Heart right ventricle (tissue), 16 donors: ENCODE measurements around the gene MUCL3. TPM values are rescaled to one million over a fixed set of nuclear protein-coding genes. Genes with fewer than 3 reads are reported as not detected.
"Not testable (repeated sequence)": the region's sequence is repeated elsewhere in the genome, so short reads cannot be mapped to it uniquely, and the experiment has no call there.

Source experiments
- ATAC-seq, 8 donors: fragments of 200-7000 bp; cut with Tn5 transposase; one replicate each; pipeline ENCODE4 v1.9.1; 2020; ENCODE audit warnings: mild to moderate bottlenecking in 8 of 8, moderate library complexity in 8 of 8, moderate number of reproducible peaks in 1 of 8
- DNase-seq, 2 donors: peaks; one replicate each; pipeline ENCODE4 v3.0.0-alpha.2; 2020
- H3K27ac ChIP-seq, 10 donors: fragments of 200-600 bp; sonication (generic) in 2 of 10; one replicate each; pipeline versions ENCODE4 v1.5.0 to v1.8.0; 2020 to 2022; ENCODE audit warnings: mild to moderate bottlenecking in 3 of 10
- H3K27me3 ChIP-seq, 7 donors: fragments of 200-600 bp; one replicate each; pipeline ENCODE4 v1.8.0; 2021 to 2022; ENCODE audit warnings: mild to moderate bottlenecking in 2 of 7
- H3K36me3 ChIP-seq, 9 donors: fragments of 200-600 bp; sonication (generic) in 1 of 9; one replicate each; pipeline versions ENCODE4 v1.5.0 to v1.8.0; 2020 to 2022; ENCODE audit warnings: mild to moderate bottlenecking in 2 of 9
- H3K4me1 ChIP-seq, 9 donors: fragments of 200-600 bp; sonication (generic) in 1 of 9; one replicate each; pipeline versions ENCODE4 v1.5.0 to v1.8.0; 2020 to 2022; ENCODE audit warnings: mild to moderate bottlenecking in 4 of 9
- H3K4me3 ChIP-seq, 10 donors: fragments of 200-600 bp; sonication (generic) in 2 of 10; one replicate each; pipeline versions ENCODE4 v1.5.0 to v1.8.0; 2020 to 2022; ENCODE audit warnings: mild to moderate bottlenecking in 7 of 10, moderate library complexity in 2 of 10
- H3K9me3 ChIP-seq, 11 donors: fragments of 200-600 bp in 10 of 11; sonication (generic) in 2 of 11; one replicate each; pipeline versions ENCODE4 v1.5.0 to v1.8.0; 2013 to 2022; ENCODE audit warnings: mild to moderate bottlenecking in 2 of 11, control low read depth in 1 of 11, moderate library complexity in 1 of 11
- CTCF ChIP-seq, 9 donors: fragments of 200-600 bp; sonication (generic) in 2 of 9; IDR thresholded peaks; one replicate each; pipeline versions ENCODE4 v1.5.0 to v1.8.0; 2021 to 2022; ENCODE audit warnings: antibody characterized with exemption in 9 of 9, mild to moderate bottlenecking in 5 of 9, moderate library complexity in 1 of 9
- WGBS, 2 donors: extraction: QIAGEN DNeasy Blood & Tissue Kit; methylation state at CpG; one replicate each; pipeline ENCODE4 v1.1.7; 2013; ENCODE audit warnings: inconsistent platforms in 1 of 2; 5-methylcytosine and 5-hydroxymethylcytosine counted together
- intact Hi-C, 10 donors: fragments of 100-400 bp; cut with DNase I; formaldehyde crosslinking; loops; one replicate each; pipeline versions ENCODE4 v1.11.1 to v1.14.2; 2022
- polyA plus RNA-seq, 2 donors: library from polyadenylated mRNA; stranded (reverse); fragments of 200-250 nt; gene quantifications; one replicate each; pipeline ENCODE4 v1.2.3, GENCODE V29; 2013
- total RNA-seq, 10 donors: library from RNA; stranded (reverse); fragmentation: NEBNext Ultra II Directional in 3 of 10; extraction: Animal tissue kit (Norgen Biotek cat#: 25700) in 3 of 10; gene quantifications; one replicate each; pipeline versions ENCODE4 v1.2.1 to v1.2.4, GENCODE V29; 2021 to 2023
- donor health status: Arrhythmogenic right ventricular cardiomyopathy.
- donor health status: ischemic (EF 13 %, LVEDD 7.1; RV severe dilation, severe dysfunction).
- donor health status: healthy with polysubstance abuse.
- donor health status: DM: no; HTN: yes; CAD: no.
- donor health status: DM: no; HTN: no; CAD: no.
- donor health status: ischemic (EF 25% LVEDD 6.9; RV normal size, moderate dysfunction).
- donor health status: ischemic (EF 25% LVEDD 5.7; RV mildly dilated, moderate dysfunction).
- donor health status: healthy.
- donor health status: DM: yes; HTN: yes; CAD: no.
- donor health status: Ischemic cardiomyopathy.
- donor health status: ischemic (EF 35%, LVEDD 5.7; RV mildly dilated, moderate dysfunction).
- donor health status: nonischemic (EF 11% LVEDD 7.7; RV severe dilation, severe dysfunction).
- donor health status: DM: yes; HTN: yes; CAD: no.
- donor health status: PGD.
- donor health status: ischemic (EF 29% LVEDD 5.4; RV normal size, mild dysfunction).
- donor health status: nonischemic (EF 23%, LVEDD 6.1; RV moderate dilation, normal function).

MUCL3 gene
- total and polyA plus RNA-seq, 12 donors: 0.08 TPM; not detected in 11

GRCh38 chr6:30907758-30908591, 32.8 kb upstream of the MUCL3 start, which contains the start of gene GTF2H4:
Gene GTF2H4, plus strand, starts transcription at chr6:30908207.
- WGBS, 2 donors: 1 to 2% methylated on average over 48 to 49 of the region's 49 CpGs
- DNase-seq (peak; percentile 94 to 98), ATAC-seq (peak; percentile 98 to 100 (median 99))
- Histone ChIP-seq H3K4me3 (peak within 1 kb of the TSS; percentile 47 to 94 (median 79)), H3K9me3 (no peaks in the 10 kb centered on the region), H3K4me1 (peaks cover 0 to 21% (median 11%) of the 10 kb centered on the region in 9 donors), H3K27me3 (no peaks in the 10 kb centered on the region), H3K27ac (peak within 1 kb of the TSS in 8 of 10 donors; percentile 22 to 77 (median 63)), H3K36me3 (peaks cover 0 to 38% (median 25%) of the 10 kb centered on the region in 9 donors)
- intact Hi-C loops: loop anchor here in 1 of 10 donors (1.0 kb wide), 1 partner anchor 23 kb away; no protein-coding TSS in a partner anchor
- TF ChIP-seq CTCF (IDR thresholded peaks at IDR 0.05): no peak

GRCh38 chr6:30908700-30909099, 32.1 kb upstream of the MUCL3 start:
- WGBS, 2 donors: 26 to 27% methylated on average over 2 of the region's 2 CpGs
- Histone ChIP-seq H3K4me1 (peaks cover 0 to 25% (median 17%) of the 10 kb centered on the region in 9 donors), H3K4me3 (peak overlapping the region; percentile 47 to 94 (median 79)), H3K36me3 (peaks cover 0 to 40% (median 25%) of the 10 kb centered on the region in 9 donors), H3K27ac (peak overlapping the region in 5 of 10 donors; percentile 52 to 77 (median 69)), H3K9me3 (no peaks in the 10 kb centered on the region), H3K27me3 (no peaks in the 10 kb centered on the region)
- no peak for ATAC-seq
- intact Hi-C loops: loop anchor here in 1 of 10 donors (1.0 kb wide), 1 partner anchor 23 kb away; no protein-coding TSS in a partner anchor
- DNase-seq: no peak
- no peak for TF ChIP-seq CTCF (IDR thresholded peaks at IDR 0.05)

GRCh38 chr6:30910473-30910872, 30.3 kb upstream of the MUCL3 start:
- WGBS, 2 donors: 94 to 95% methylated on average over 12 of the region's 12 CpGs
- not testable (repeated sequence) for H3K27me3 ChIP-seq, ATAC-seq, DNase-seq, H3K9me3 ChIP-seq, H3K4me3 ChIP-seq, H3K27ac ChIP-seq
- Histone ChIP-seq H3K36me3 (peaks cover 0 to 40% (median 25%) of the 10 kb centered on the region in 9 donors), H3K4me1 (peaks cover 5 to 38% (median 30%) of the 10 kb centered on the region in 9 donors)
- intact Hi-C loops: loop anchor here in 3 of 10 donors (5.0 to 10.0 kb wide), 2 partner anchors 134 to 162 kb away; no protein-coding TSS in a partner anchor

GRCh38 chr6:30912746-30913520, 27.8 kb upstream of the MUCL3 start:
- H3K27ac ChIP-seq: peak overlapping the region in 8 of 10 donors; percentile 92 to 98 (median 94)
- H3K4me1 ChIP-seq: peaks cover 5 to 40% (median 33%) of the 10 kb centered on the region in 9 donors
- no peak for TF ChIP-seq CTCF (IDR thresholded peaks at IDR 0.05)
- WGBS, 2 donors: 86 to 90% methylated on average over 8 of the region's 8 CpGs
- H3K36me3 ChIP-seq: peaks cover 0 to 58% (median 25%) of the 10 kb centered on the region in 9 donors
- no peak for ATAC-seq
- H3K4me3 ChIP-seq: peak overlapping the region in 5 of 10 donors; percentile 57 to 86 (median 71)
- H3K27me3 ChIP-seq: no peaks in the 10 kb centered on the region
- intact Hi-C loops: loop anchor here in 3 of 10 donors (5.0 to 10.0 kb wide), 2 partner anchors 132 to 159 kb away; no protein-coding TSS in a partner anchor
- no peak for DNase-seq
- H3K9me3 ChIP-seq: no peaks in the 10 kb centered on the region
